Fibroblast of mammary gland (primary cell): ENCODE measurements around the gene FIBCD1.

ENCODE experiments used
- DNase-seq: peaks from one replicate; pipeline ENCODE4 v3.0.0-alpha.2; 2010; ENCODE audit warnings: low read depth
- H3K4me3 ChIP-seq: 2 replicates; pipeline ENCODE4 v1.5.1; 2011; ENCODE audit warnings: low read depth, mild to moderate bottlenecking, low read length, moderate library complexity; ENCODE audit not compliant: control insufficient read depth
- TF ChIP-seq, protein P1 (sequence below): conservative IDR thresholded peaks from 2 replicates; pipeline ENCODE4 v1.5.1; 2011; ENCODE audit warnings: low read depth, low read length, inconsistent platforms; ENCODE audit not compliant: control insufficient read depth, insufficient read depth

FIBCD1 gene

DNA sequence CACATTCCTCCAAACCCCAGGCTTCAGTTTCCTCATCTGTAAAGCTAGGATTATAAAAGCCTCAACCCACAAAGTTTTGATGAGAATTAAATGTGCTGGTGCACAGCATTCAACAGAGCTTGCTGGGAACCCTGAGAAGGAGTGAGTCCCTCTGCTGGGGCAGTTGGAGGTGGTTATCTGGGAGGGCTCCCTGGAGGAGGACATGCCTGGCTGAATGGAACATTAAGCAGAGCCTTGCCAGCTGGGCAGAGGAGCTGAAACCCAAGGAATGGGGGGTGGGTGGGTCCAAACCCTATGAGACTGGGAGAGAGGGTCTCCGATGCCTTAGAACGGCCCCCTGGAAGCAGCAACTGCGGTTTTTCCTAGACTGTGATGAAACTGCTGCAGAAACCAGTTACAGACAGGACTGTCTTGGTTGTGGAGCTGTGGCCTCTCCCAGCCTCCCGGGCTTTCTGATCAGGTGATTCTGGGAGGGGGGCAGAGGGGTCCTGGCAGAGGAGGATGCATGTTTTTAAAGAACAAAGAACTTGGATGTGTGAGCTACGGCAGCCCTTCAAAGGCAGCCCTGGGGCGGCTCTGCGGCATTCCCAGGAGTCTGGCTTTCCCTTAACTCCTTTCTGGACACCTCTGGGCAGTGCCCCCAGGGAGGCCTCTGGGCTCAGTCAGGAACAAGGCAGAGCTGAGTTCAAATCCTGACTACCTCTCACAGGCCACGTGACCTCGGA, 20.8 kb downstream of the FIBCD1 start:
- TF ChIP-seq, protein P1, sequence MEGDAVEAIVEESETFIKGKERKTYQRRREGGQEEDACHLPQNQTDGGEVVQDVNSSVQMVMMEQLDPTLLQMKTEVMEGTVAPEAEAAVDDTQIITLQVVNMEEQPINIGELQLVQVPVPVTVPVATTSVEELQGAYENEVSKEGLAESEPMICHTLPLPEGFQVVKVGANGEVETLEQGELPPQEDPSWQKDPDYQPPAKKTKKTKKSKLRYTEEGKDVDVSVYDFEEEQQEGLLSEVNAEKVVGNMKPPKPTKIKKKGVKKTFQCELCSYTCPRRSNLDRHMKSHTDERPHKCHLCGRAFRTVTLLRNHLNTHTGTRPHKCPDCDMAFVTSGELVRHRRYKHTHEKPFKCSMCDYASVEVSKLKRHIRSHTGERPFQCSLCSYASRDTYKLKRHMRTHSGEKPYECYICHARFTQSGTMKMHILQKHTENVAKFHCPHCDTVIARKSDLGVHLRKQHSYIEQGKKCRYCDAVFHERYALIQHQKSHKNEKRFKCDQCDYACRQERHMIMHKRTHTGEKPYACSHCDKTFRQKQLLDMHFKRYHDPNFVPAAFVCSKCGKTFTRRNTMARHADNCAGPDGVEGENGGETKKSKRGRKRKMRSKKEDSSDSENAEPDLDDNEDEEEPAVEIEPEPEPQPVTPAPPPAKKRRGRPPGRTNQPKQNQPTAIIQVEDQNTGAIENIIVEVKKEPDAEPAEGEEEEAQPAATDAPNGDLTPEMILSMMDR, result no peak
- no peak for DNase-seq
- H3K4me3 ChIP-seq, result no peak overlapping the region

DNA sequence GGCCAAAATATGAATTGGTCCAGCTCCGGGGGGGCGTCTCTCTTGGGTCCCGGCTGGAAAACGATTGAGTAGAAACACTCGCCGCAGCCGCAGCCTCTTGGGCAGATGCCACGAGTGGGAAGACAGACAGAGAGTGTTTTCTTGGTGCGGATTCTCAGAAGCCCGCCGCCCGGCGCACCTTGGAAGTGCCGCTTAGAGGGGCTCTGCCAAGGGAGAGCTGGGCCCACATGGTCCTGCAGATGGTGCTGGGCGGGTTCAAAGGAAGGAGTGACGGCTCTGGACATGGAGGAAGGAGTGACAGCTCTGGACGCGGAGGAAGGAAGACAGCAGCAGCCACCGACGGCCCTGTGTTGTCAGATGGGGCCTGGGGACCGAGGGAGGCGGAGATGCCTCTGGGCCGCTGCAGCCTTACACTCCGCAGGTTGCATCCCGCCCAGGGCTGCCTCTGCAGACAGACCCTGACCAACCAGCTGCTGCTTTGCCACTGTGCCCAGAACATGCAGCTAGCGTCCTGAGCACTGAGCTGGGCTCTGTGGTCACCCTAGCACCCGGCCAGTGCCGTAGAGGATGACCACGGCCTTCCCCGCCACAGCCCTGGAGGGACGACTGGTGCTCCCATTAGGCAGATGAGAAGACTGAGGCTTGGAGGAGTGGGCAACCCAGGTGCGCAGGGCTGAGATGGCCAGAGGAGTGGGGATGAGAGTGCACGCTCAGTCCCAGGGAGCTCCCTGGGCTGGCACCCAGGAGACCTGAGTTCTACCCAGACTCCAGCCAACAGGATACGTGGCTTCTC, 21.7 kb downstream of the FIBCD1 start:
- TF ChIP-seq, protein P1, result no peak
- no peak for DNase-seq
- H3K4me3 ChIP-seq, result no peak overlapping the region

DNA sequence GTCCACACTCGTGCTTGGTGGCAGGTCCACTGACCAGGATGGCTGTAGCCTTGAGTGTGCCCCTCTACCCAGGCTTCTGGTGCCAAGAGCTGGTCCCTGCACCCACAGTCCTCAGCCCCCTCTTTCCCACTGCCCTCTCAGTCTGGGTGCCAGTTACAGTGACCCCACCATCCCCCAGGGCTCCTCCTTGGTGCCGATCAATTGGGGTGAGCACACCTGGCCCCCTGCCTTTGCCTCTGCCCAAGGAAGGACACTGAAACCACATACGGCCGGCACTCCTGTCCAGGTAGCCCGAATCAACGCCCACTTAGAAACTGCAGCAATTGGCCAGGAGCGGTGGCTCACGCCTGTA, 24.0 kb downstream of the FIBCD1 start:
- H3K4me3 ChIP-seq, result no peak overlapping the region
- TF ChIP-seq, protein P1, result no peak
- DNase-seq, result no peak

DNA sequence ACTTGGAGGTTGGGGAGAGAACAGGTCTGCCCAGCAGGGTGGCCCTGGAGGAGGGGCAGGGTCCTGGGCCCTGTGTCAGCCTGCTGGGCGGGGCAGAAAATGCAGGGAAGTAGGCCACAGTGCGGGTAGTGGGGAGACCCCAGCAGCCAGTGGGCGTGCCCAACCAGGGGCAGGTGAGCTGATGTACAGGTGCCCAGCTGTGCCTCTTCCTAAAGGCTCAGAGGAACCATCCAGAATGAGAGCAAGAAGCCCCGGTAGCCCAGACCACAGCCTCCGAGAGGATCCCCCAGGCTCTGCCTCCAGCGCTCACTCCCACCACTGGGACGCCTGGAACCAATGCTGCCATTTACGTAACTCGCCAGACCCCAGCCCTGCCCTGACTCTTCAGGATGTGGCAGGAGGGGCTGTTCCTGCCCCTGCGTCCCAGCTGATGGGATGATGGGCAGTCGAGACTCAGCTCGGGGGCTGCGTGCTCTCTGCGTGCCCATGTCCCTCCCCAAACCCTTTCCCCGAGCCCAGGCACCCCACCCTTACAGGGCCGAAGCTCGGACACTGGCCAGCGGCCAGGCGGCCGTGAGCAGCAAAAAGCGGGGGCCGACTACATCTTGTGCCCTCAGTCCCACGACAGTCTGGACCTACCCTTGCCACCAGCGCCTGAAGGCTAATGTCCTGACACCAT, 24.5 kb downstream of the FIBCD1 start:
- no peak for DNase-seq
- no peak overlapping the region for H3K4me3 ChIP-seq
- TF ChIP-seq, protein P1, result no peak

DNA sequence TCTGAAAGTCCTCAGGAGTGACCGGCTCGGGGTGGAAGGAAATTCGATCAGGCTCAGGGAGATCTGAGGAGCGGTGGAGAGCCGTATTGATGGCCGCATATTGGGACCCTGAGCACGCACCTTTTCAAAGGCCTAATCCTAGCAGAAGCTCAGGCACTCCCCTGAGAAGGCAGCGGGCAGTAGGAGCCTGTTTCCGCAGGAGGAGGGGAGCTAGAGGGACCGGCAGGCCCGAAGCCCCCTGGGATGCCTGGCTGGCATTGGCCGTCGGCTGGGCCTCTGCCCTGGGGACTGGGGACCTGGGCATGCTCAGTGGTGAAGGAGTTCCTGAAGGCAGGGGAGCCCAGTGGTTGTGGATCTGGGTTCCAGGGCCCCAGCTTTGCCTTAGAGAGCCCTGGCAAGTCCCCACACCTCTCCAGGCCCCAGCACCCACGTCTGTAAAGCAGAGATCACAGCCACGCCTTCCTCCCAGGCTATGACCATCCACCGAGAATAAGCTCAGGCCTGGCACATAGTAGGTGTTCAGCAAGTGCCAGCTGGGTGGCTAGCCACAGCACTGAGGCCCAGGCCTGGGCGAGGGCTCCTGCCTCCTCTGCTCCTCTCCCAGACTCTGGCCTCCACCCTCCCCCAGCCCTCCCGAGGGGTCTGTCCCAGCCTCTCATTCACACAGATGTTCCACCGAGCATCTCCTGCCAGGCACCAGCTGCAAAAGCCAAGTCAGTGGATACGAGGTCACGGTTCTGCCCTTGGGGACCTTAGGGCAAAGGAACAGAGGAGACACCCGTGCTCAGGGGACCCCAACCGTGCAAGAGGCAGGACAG, 25.2 kb downstream of the FIBCD1 start:
- TF ChIP-seq, protein P1, result no peak
- H3K4me3 ChIP-seq, result no peak overlapping the region
- DNase-seq, result no peak

DNA sequence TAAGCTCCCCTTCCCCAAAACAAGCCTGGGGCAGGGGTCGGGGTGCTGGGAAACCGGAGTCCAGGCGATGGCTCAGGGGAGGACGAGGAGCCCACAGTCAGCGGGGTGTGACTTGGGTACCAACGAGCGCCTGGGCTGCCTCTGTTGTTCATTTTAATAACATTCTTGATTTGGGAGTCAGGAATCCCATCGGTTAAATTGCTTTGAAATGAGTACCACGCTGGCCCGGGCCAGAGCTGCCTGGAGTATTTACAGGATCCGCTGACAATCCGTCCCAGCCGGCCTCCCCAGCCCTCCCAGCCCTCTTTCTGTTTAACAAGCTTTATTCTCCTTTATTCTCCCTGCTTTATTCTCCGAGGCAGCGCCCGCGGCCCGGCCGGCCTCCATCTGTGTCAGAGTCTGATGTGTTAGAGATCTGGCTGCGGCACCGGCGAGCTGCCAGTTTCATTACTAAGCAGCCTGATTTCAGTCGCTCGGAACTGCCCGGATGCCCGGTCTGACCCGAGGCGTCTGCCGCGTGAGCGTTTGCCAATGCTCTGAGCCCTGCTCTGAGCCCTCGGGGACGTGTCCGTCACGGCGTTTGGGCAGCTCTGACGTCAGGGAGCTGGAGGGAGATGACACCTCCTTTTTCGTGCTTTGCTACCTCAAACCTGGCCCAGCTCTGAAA, 26.0 kb downstream of the FIBCD1 start:
- TF ChIP-seq, protein P1, result no peak
- DNase-seq, result peak; percentile 75

More for the DNA sequence above, 26.0 kb downstream of the FIBCD1 start:
- no peak overlapping the region for H3K4me3 ChIP-seq
